ENCODE data around the gene RELB. TPM values are rescaled to one million over a fixed set of nuclear protein-coding genes. Genes with fewer than 3 reads are reported as not detected.

Gene RELB
- total and polyA plus RNA-seq, 2 donors from 2014 or later: 10.3 to 30.6 TPM

GRCh38 chr19:45046355-45046754, 45.1 kb downstream of the RELB start:
- intact Hi-C loops (cut with DNase I): no loop called here
- Histone ChIP-seq H3K4me3 (ENCODE audit: low read length in 3 of 3) (no peak overlapping the region), H3K9ac (ENCODE audit: low read length in 3 of 3) (no peak overlapping the region), H3K36me3 (ENCODE audit: control insufficient read depth in 2 of 3, insufficient read depth in 3 of 3, low read length in 3 of 3) (peaks cover 2 to 37% (median 25%) of the 10 kb centered on the region in 3 donors), H3K27ac (ENCODE audit: low read depth in 2 of 2, low read length in 2 of 2) (no peak overlapping the region), H3K4me1 (ENCODE audit: control insufficient read depth in 2 of 3, insufficient read depth in 2 of 3, low read depth in 1 of 3, low read length in 3 of 3) (peaks cover 0 to 7% (median 0%) of the 10 kb centered on the region in 3 donors), H3K27me3 (ENCODE audit: control insufficient read depth, insufficient read depth, low read length) (no peaks in the 10 kb centered on the region), H3K9me3 (ENCODE audit: control insufficient read depth in 2 of 3, insufficient read depth in 1 of 3, low read length in 3 of 3) (no peaks in the 10 kb centered on the region)
- no peak for FAIRE-seq
- no peak for TF ChIP-seq CTCF (IDR thresholded peaks at IDR 0.05; ENCODE audit: borderline replicate concordance, extremely low read depth, insufficient read depth)
- DNase-seq: no peak

- Histone ChIP-seq H3K4me3 (ENCODE audit: low read length in 3 of 3) (no peak overlapping the region), H3K9me3 (ENCODE audit: control insufficient read depth in 2 of 3, insufficient read depth in 1 of 3, low read length in 3 of 3) (no peaks in the 10 kb centered on the region), H3K9ac (ENCODE audit: low read length in 3 of 3) (no peak overlapping the region), H3K27ac (ENCODE audit: low read depth in 2 of 2, low read length in 2 of 2) (no peak overlapping the region), H3K36me3 (ENCODE audit: control insufficient read depth in 2 of 3, insufficient read depth in 3 of 3, low read length in 3 of 3) (peaks cover 2 to 30% (median 23%) of the 10 kb centered on the region in 3 donors), H3K27me3 (ENCODE audit: control insufficient read depth, insufficient read depth, low read length) (no peaks in the 10 kb centered on the region), H3K4me1 (ENCODE audit: control insufficient read depth in 2 of 3, insufficient read depth in 2 of 3, low read depth in 1 of 3, low read length in 3 of 3) (peaks cover 0 to 2% (median 0%) of the 10 kb centered on the region in 3 donors)
- no peak for DNase-seq
- intact Hi-C loops (cut with DNase I): no loop called here
- no peak for FAIRE-seq
- no peak for TF ChIP-seq CTCF (IDR thresholded peaks at IDR 0.05; ENCODE audit: borderline replicate concordance, extremely low read depth, insufficient read depth)
These were observed 46.0 kb downstream of the RELB start for GRCh38 chr19:45047188-45047797.

GRCh38 chr19:45049073-45049736, 47.9 kb downstream of the RELB start:
- Histone ChIP-seq H3K9me3 (ENCODE audit: control insufficient read depth in 2 of 3, insufficient read depth in 1 of 3, low read length in 3 of 3) (no peaks in the 10 kb centered on the region), H3K9ac (ENCODE audit: low read length in 3 of 3) (no peak overlapping the region), H3K36me3 (ENCODE audit: control insufficient read depth in 2 of 3, insufficient read depth in 3 of 3, low read length in 3 of 3) (peaks cover under 1 to 25% (median 15%) of the 10 kb centered on the region in 3 donors), H3K4me3 (ENCODE audit: low read length in 3 of 3) (no peak overlapping the region), H3K4me1 (ENCODE audit: control insufficient read depth in 2 of 3, insufficient read depth in 2 of 3, low read depth in 1 of 3, low read length in 3 of 3) (peaks cover 0 to under 1% (median 0%) of the 10 kb centered on the region in 3 donors), H3K27me3 (ENCODE audit: control insufficient read depth, insufficient read depth, low read length) (no peaks in the 10 kb centered on the region), H3K27ac (ENCODE audit: low read depth in 2 of 2, low read length in 2 of 2) (no peak overlapping the region)
- intact Hi-C loops (cut with DNase I): no loop called here
- TF ChIP-seq CTCF (IDR thresholded peaks at IDR 0.05; ENCODE audit: borderline replicate concordance, extremely low read depth, insufficient read depth): no peak
- DNase-seq (no peak), FAIRE-seq (no peak)

Data from kidney (tissue), 14 donors.